ENCODE measurements around the gene TCERG1. TPM values are rescaled to one million over a fixed set of nuclear protein-coding genes. Genes with fewer than 3 reads are reported as not detected.

The TCERG1 gene
- total RNA-seq, 1 experiment from 2014 or later: 83.5 TPM

DNA sequence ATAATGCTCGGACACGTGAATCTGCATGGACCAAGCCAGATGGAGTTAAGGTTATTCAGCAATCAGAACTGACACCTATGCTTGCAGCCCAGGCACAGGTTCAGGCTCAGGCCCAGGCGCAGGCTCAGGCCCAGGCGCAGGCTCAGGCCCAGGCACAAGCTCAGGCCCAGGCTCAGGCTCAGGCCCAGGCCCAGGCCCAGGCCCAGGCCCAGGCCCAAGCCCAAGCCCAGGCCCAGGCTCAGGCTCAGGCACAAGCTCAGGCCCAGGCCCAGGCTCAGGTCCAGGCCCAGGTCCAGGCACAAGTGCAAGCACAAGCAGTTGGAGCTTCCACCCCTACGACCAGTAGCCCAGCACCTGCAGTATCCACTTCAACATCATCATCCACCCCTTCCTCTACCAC is 11.8 kb downstream of the TCERG1 start:
- Histone ChIP-seq H3K9me3 (ENCODE audit: control insufficient read depth in 1 of 2, insufficient read depth in 1 of 2, low read depth in 1 of 2, low read length in 2 of 2) (no peaks in the 10 kb centered on the region), H3K9ac (ENCODE audit: low read length) (no peak overlapping the region), H3K79me2 (ENCODE audit: insufficient read depth, low read length) (peaks cover 99% of the 10 kb centered on the region), H3K36me3 (ENCODE audit: control insufficient read depth in 1 of 2, insufficient read depth in 2 of 2, low read length in 2 of 2) (peaks cover 65 to 74% of the 10 kb centered on the region in 2 experiments), H3K4me3 (replicated peaks in 1 of 2; ENCODE audit: low read depth in 1 of 2, low read length in 2 of 2) (no peak overlapping the region), H3K4me2 (ENCODE audit: low read length) (no peak overlapping the region), H3K4me1 (ENCODE audit: control insufficient read depth in 1 of 2, insufficient read depth in 2 of 2, low read length in 2 of 2) (no peaks in the 10 kb centered on the region), H3K27ac (ENCODE audit: low read depth, low read length) (no peak overlapping the region), H3K27me3 (ENCODE audit: insufficient read depth, low read length) (no peaks in the 10 kb centered on the region), H3K9me2 (ENCODE audit: insufficient read depth) (no peaks in the 10 kb centered on the region), H4K20me1 (ENCODE audit: insufficient read depth) (peaks cover 46% of the 10 kb centered on the region), H2AFZ (ENCODE audit: low read depth, low read length, poor library complexity, severe bottlenecking) (no peak overlapping the region)
- DNase-seq (ENCODE audit: low read depth, low spot score) (no peak), ATAC-seq (no peak; the same call in 1 of the 2 replicates)
- ChIA-PET POLR2A (no interaction called here), RAD21 (ENCODE audit: low non-redundant PET in 1 of 2, low total read pairs in 2 of 2, uncharacterized antibody in 2 of 2, unreplicated experiment in 2 of 2) (no interaction called here), CTCF (interaction anchor here (2.8 kb wide), 1 partner anchor 12 kb away, joined by 7 read pairs; no protein-coding TSS in a partner anchor)
- BruUV-seq (replicated peaks): no TSS peak
- intact Hi-C loops (cut with micrococcal nuclease): no loop called here
- TF ChIP-seq, protein P1, sequence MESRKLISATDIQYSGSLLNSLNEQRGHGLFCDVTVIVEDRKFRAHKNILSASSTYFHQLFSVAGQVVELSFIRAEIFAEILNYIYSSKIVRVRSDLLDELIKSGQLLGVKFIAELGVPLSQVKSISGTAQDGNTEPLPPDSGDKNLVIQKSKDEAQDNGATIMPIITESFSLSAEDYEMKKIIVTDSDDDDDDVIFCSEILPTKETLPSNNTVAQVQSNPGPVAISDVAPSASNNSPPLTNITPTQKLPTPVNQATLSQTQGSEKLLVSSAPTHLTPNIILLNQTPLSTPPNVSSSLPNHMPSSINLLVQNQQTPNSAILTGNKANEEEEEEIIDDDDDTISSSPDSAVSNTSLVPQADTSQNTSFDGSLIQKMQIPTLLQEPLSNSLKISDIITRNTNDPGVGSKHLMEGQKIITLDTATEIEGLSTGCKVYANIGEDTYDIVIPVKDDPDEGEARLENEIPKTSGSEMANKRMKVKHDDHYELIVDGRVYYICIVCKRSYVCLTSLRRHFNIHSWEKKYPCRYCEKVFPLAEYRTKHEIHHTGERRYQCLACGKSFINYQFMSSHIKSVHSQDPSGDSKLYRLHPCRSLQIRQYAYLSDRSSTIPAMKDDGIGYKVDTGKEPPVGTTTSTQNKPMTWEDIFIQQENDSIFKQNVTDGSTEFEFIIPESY (IDR thresholded peaks at IDR 0.05; ENCODE audit: extremely low read depth, insufficient replicate concordance, low read length): no peak
- TF ChIP-seq ZFX (IDR thresholded peaks at IDR 0.05): no peak
- TF ChIP-seq CEBPB (IDR thresholded peaks at IDR 0.05; ENCODE audit: low read depth): no peak
- TF ChIP-seq ZNF274 (IDR thresholded peaks at IDR 0.05; ENCODE audit: low read depth, low read length): no peak
- TF ChIP-seq RAD21 (IDR thresholded peaks at IDR 0.05; ENCODE audit: low read depth): no peak
- no peak for TF ChIP-seq FOSL1 (IDR thresholded peaks at IDR 0.05; ENCODE audit: low read depth)
- no peak for TF ChIP-seq SIN3A (IDR thresholded peaks at IDR 0.05; ENCODE audit: low read depth)
- TF ChIP-seq, protein P2, sequence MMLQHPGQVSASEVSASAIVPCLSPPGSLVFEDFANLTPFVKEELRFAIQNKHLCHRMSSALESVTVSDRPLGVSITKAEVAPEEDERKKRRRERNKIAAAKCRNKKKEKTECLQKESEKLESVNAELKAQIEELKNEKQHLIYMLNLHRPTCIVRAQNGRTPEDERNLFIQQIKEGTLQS (IDR thresholded peaks at IDR 0.05): no peak

DNA sequence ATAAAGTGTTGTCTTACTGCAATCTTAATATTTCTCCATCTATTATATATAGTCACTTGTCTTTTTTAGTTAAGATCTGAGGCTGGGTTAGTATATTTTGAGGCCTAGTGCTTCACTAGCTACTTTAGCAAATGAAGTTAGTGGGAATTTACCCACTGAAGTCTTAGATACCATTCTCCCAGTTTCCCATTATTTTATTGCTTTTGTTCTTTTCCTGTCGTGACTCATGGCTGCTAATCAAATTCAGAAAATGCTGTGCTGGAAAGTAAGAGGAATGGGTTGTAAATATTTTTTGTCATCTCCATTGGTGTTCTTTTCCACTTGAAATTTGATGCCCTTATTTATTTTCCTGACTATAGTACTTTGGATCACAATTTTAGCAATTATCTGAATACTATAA is 14.2 kb downstream of the TCERG1 start:
- ATAC-seq: no peak
- no peaks in the 10 kb centered on the region for H3K4me1 ChIP-seq (ENCODE audit: control insufficient read depth in 1 of 2, insufficient read depth in 2 of 2, low read length in 2 of 2)
- no peak for DNase-seq (ENCODE audit: low read depth, low spot score)
- H3K4me2 ChIP-seq (ENCODE audit: low read length): no peak overlapping the region
- no peak overlapping the region for H2AFZ ChIP-seq (ENCODE audit: low read depth, low read length, poor library complexity, severe bottlenecking)
- peaks cover 98% of the 10 kb centered on the region for H3K79me2 ChIP-seq (ENCODE audit: insufficient read depth, low read length)
- H3K9me3 ChIP-seq (ENCODE audit: control insufficient read depth in 1 of 2, insufficient read depth in 1 of 2, low read depth in 1 of 2, low read length in 2 of 2): no peaks in the 10 kb centered on the region
- ChIA-PET RAD21 (ENCODE audit: low non-redundant PET in 1 of 2, low total read pairs in 2 of 2, uncharacterized antibody in 2 of 2, unreplicated experiment in 2 of 2) (no interaction called here), CTCF (no interaction called here), POLR2A (no interaction called here)
- H3K9me2 ChIP-seq (ENCODE audit: insufficient read depth): no peaks in the 10 kb centered on the region
- BruUV-seq (replicated peaks): no TSS peak
- intact Hi-C loops (cut with micrococcal nuclease): loop anchor here (10.0 kb wide), 1 partner anchor 503 kb away; no protein-coding TSS in a partner anchor
- H3K27me3 ChIP-seq (ENCODE audit: insufficient read depth, low read length): no peaks in the 10 kb centered on the region
- H3K36me3 ChIP-seq (ENCODE audit: control insufficient read depth in 1 of 2, insufficient read depth in 2 of 2, low read length in 2 of 2): peaks cover 70 to 75% of the 10 kb centered on the region in 2 experiments
- no peak overlapping the region for H3K4me3 ChIP-seq (replicated peaks in 1 of 2; ENCODE audit: low read depth in 1 of 2, low read length in 2 of 2)
- H4K20me1 ChIP-seq (ENCODE audit: insufficient read depth): peaks cover 45% of the 10 kb centered on the region
- no peak overlapping the region for H3K27ac ChIP-seq (ENCODE audit: low read depth, low read length)
- H3K9ac ChIP-seq (ENCODE audit: low read length): no peak overlapping the region
- TF ChIP-seq JUND (IDR thresholded peaks at IDR 0.05) (no peak), SIN3A (IDR thresholded peaks at IDR 0.05; ENCODE audit: low read depth) (no peak), CEBPB (IDR thresholded peaks at IDR 0.05; ENCODE audit: low read depth) (no peak), ZNF274 (IDR thresholded peaks at IDR 0.05; ENCODE audit: low read depth, low read length) (no peak), POLR2A (IDR thresholded peaks at IDR 0.05; ENCODE audit: borderline replicate concordance, extremely low read depth, insufficient read depth, insufficient read length) (no peak), YY1 (IDR thresholded peaks at IDR 0.05; ENCODE audit: extremely low read depth, insufficient replicate concordance, low read depth, low read length) (no peak), ELF1 (IDR thresholded peaks at IDR 0.05; ENCODE audit: borderline replicate concordance, low read depth) (no peak), SRF (IDR thresholded peaks at IDR 0.05; ENCODE audit: low read depth) (no peak), EGR1 (IDR thresholded peaks at IDR 0.05; ENCODE audit: low read depth) (no peak), FOSL1 (IDR thresholded peaks at IDR 0.05; ENCODE audit: low read depth) (no peak), RAD21 (IDR thresholded peaks at IDR 0.05; ENCODE audit: low read depth) (no peak)
- TF ChIP-seq, protein P1 (IDR thresholded peaks at IDR 0.05; ENCODE audit: extremely low read depth, insufficient replicate concordance, low read length): no peak

All from HCT116 (cell line).